H1 (cell line): ENCODE results near the gene CNTN5.

Experiments used
- CBX5 ChIP-seq: fragments of 300-800, 300-1000 bp; sonication (generic); IDR thresholded peaks from 2 replicates; pipeline ENCODE4 v1.7.1; 2016; ENCODE audit warnings: antibody characterized with exemption, low read length, low read depth
- EGR1 ChIP-seq: IDR thresholded peaks from 2 replicates; pipeline ENCODE4 v1.6.1; 2011; ENCODE audit warnings: low read depth, low read length, borderline replicate concordance
- EP300 ChIP-seq, 2 experiments: IDR thresholded peaks; 1 replicate in 1 of 2; 2 replicates in 1 of 2; pipeline ENCODE4 v1.6.1; 2011 to 2012; ENCODE audit warnings: low read depth in 2 of 2, low read length in 2 of 2, mild to moderate bottlenecking in 2 of 2, borderline replicate concordance in 1 of 2, inconsistent platforms in 1 of 2, moderate library complexity in 1 of 2
- RFX5 ChIP-seq: IDR thresholded peaks from 2 replicates; pipeline ENCODE4 v1.6.1; 2011; ENCODE audit warnings: low read depth, low read length, improper control_type of control experiment, borderline replicate concordance
- SIN3A ChIP-seq, 2 experiments: IDR thresholded peaks in 1 of 2; conservative IDR thresholded peaks in 1 of 2; 2 replicates each; pipeline ENCODE4 v1.6.1; 2011 to 2012; ENCODE audit warnings: low read length in 2 of 2, improper control_type of control experiment in 1 of 2, low read depth in 1 of 2, mild to moderate bottlenecking in 1 of 2
- TEAD4 ChIP-seq: IDR thresholded peaks from 2 replicates; pipeline ENCODE4 v1.6.1; 2012; ENCODE audit warnings: low read depth, low read length, inconsistent platforms, mixed read lengths
- TF ChIP-seq, protein P1 (sequence below): IDR thresholded peaks from 2 replicates; pipeline ENCODE4 v1.6.1; 2012; ENCODE audit warnings: inconsistent platforms
- TF ChIP-seq, protein P2 (sequence below), 3 experiments: IDR thresholded peaks; 1 replicate in 2 of 3; 2 replicates in 1 of 3; pipeline versions ENCODE4 v1.5.1 to v1.6.1; 2011; ENCODE audit warnings: low read length in 3 of 3, mild to moderate bottlenecking in 3 of 3, inconsistent platforms in 2 of 3, low read depth in 1 of 3, moderate library complexity in 1 of 3; ENCODE audit not compliant: insufficient read depth in 1 of 3; ENCODE audit errors: control extremely low read depth in 1 of 3

DNA sequence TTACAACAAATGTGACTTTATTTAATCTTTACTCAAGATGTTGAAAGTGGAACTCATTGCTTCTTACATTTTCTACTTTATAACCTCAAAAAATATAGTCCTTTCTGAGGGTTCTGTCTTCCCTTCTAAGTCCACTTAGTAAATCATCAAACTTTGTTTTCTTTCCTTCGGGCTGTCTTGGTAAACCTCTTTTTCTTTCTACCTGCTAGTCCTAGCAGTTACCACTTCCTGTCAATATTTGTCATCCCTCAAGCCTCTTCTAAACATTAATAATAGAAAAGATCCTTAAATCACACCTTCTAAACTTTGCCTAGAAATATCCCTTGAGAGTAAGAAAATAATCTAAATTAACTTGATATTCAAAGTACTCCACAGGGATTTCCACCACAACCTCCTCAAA, 580.4 kb downstream of the CNTN5 start:
- TF ChIP-seq, protein P1, sequence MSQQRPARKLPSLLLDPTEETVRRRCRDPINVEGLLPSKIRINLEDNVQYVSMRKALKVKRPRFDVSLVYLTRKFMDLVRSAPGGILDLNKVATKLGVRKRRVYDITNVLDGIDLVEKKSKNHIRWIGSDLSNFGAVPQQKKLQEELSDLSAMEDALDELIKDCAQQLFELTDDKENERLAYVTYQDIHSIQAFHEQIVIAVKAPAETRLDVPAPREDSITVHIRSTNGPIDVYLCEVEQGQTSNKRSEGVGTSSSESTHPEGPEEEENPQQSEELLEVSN, result no peak
- TF ChIP-seq SIN3A (conservative IDR thresholded peaks at IDR 0.05 in 1 of 2, IDR thresholded peaks at IDR 0.05 in 1 of 2; ENCODE audit: low read depth in 1 of 2, low read length in 2 of 2) (no peak), EGR1 (no peak), RFX5 (no peak), EP300 (IDR thresholded peaks at IDR 0.05; ENCODE audit: borderline replicate concordance in 1 of 2, low read depth in 2 of 2, low read length in 2 of 2) (no peak), TEAD4 (no peak), CBX5 (no peak)
- TF ChIP-seq, protein P2, sequence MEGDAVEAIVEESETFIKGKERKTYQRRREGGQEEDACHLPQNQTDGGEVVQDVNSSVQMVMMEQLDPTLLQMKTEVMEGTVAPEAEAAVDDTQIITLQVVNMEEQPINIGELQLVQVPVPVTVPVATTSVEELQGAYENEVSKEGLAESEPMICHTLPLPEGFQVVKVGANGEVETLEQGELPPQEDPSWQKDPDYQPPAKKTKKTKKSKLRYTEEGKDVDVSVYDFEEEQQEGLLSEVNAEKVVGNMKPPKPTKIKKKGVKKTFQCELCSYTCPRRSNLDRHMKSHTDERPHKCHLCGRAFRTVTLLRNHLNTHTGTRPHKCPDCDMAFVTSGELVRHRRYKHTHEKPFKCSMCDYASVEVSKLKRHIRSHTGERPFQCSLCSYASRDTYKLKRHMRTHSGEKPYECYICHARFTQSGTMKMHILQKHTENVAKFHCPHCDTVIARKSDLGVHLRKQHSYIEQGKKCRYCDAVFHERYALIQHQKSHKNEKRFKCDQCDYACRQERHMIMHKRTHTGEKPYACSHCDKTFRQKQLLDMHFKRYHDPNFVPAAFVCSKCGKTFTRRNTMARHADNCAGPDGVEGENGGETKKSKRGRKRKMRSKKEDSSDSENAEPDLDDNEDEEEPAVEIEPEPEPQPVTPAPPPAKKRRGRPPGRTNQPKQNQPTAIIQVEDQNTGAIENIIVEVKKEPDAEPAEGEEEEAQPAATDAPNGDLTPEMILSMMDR (IDR thresholded peaks at IDR 0.05; ENCODE audit: control extremely low read depth in 1 of 3, insufficient read depth in 1 of 3, low read depth in 1 of 3, low read length in 3 of 3), result no peak
